ENCODE measurements around the gene ERBIN.

The ERBIN gene

GRCh38 chr5:65925044-65925600 lies 1.3 kb upstream of the ERBIN start:
- DNase-seq (ENCODE audit: low spot score in 2 of 2) (peak; percentile 58 to 71), ATAC-seq (replicated peaks; ENCODE audit: extremely low read depth, poor library complexity, severe bottlenecking) (peak; percentile 64)
- H3K4me3 Mint-ChIP-seq, result peak overlapping the region; percentile 91
- H3K36me3 Mint-ChIP-seq (ENCODE audit: insufficient read depth), result peaks cover 27% of the 10 kb centered on the region
- H3K27ac Mint-ChIP-seq (ENCODE audit: low read depth), result peak overlapping the region; percentile 87
- no peaks in the 10 kb centered on the region for H3K9me3 Mint-ChIP-seq
- H3K4me1 Mint-ChIP-seq, result peaks cover 36% of the 10 kb centered on the region
- H3K27me3 Mint-ChIP-seq, result no peaks in the 10 kb centered on the region

- peak overlapping the region; percentile 87 for H3K27ac Mint-ChIP-seq (ENCODE audit: low read depth)
- no peaks in the 10 kb centered on the region for H3K9me3 Mint-ChIP-seq
- DNase-seq (ENCODE audit: low spot score in 2 of 2) (peak; percentile 55 to 70), ATAC-seq (replicated peaks; ENCODE audit: extremely low read depth, poor library complexity, severe bottlenecking) (peak; percentile 71)
- no peaks in the 10 kb centered on the region for H3K27me3 Mint-ChIP-seq
- peak overlapping the region; percentile 91 for H3K4me3 Mint-ChIP-seq
- H3K36me3 Mint-ChIP-seq (ENCODE audit: insufficient read depth), result peaks cover 27% of the 10 kb centered on the region
- peaks cover 42% of the 10 kb centered on the region for H3K4me1 Mint-ChIP-seq
Observed at GRCh38 chr5:65925601-65926275, 637 bp upstream of the ERBIN start.

GRCh38 chr5:65926893-65927292 lies 518 bp downstream of the ERBIN start:
- Mint-ChIP-seq H3K4me1 (peaks cover 48% of the 10 kb centered on the region), H3K27ac (ENCODE audit: low read depth) (peak overlapping the region; percentile 87), H3K36me3 (ENCODE audit: insufficient read depth) (peaks cover 28% of the 10 kb centered on the region), H3K27me3 (no peaks in the 10 kb centered on the region), H3K4me3 (peak overlapping the region; percentile 91), H3K9me3 (no peaks in the 10 kb centered on the region)
- ATAC-seq (replicated peaks; ENCODE audit: extremely low read depth, poor library complexity, severe bottlenecking), result no peak
- no peak for DNase-seq (ENCODE audit: low spot score in 2 of 2)

GRCh38 chr5:65927503-65928321 lies 1.3 kb downstream of the ERBIN start:
- Mint-ChIP-seq H3K4me1 (peaks cover 54% of the 10 kb centered on the region), H3K27me3 (no peaks in the 10 kb centered on the region), H3K27ac (ENCODE audit: low read depth) (peak overlapping the region; percentile 87), H3K4me3 (peak overlapping the region; percentile 91), H3K36me3 (ENCODE audit: insufficient read depth) (peaks cover 30% of the 10 kb centered on the region), H3K9me3 (no peaks in the 10 kb centered on the region)
- DNase-seq (ENCODE audit: low spot score in 2 of 2), result no peak
- ATAC-seq (replicated peaks; ENCODE audit: extremely low read depth, poor library complexity, severe bottlenecking), result no peak

GRCh38 chr5:65928322-65928752 lies 2.0 kb downstream of the ERBIN start:
- Mint-ChIP-seq H3K36me3 (ENCODE audit: insufficient read depth) (peaks cover 30% of the 10 kb centered on the region), H3K27ac (ENCODE audit: low read depth) (peak overlapping the region; percentile 87), H3K27me3 (no peaks in the 10 kb centered on the region), H3K4me3 (peak overlapping the region; percentile 91), H3K4me1 (peaks cover 56% of the 10 kb centered on the region), H3K9me3 (no peaks in the 10 kb centered on the region)
- no peak for DNase-seq (ENCODE audit: low spot score in 2 of 2)
- no peak for ATAC-seq (replicated peaks; ENCODE audit: extremely low read depth, poor library complexity, severe bottlenecking)

- DNase-seq (ENCODE audit: low spot score in 2 of 2) (no peak), ATAC-seq (replicated peaks; ENCODE audit: extremely low read depth, poor library complexity, severe bottlenecking) (no peak)
- H3K36me3 Mint-ChIP-seq (ENCODE audit: insufficient read depth), result peaks cover 30% of the 10 kb centered on the region
- H3K27me3 Mint-ChIP-seq, result no peaks in the 10 kb centered on the region
- H3K4me3 Mint-ChIP-seq, result peak overlapping the region; percentile 91
- peaks cover 54% of the 10 kb centered on the region for H3K4me1 Mint-ChIP-seq
- no peak overlapping the region for H3K27ac Mint-ChIP-seq (ENCODE audit: low read depth)
- H3K9me3 Mint-ChIP-seq, result no peaks in the 10 kb centered on the region
Observed at GRCh38 chr5:65928860-65929259, 2.5 kb downstream of the ERBIN start.

- no peaks in the 10 kb centered on the region for H3K9me3 Mint-ChIP-seq
- no peak overlapping the region for H3K27ac Mint-ChIP-seq (ENCODE audit: low read depth)
- no peaks in the 10 kb centered on the region for H3K27me3 Mint-ChIP-seq
- DNase-seq (ENCODE audit: low spot score in 2 of 2) (no peak), ATAC-seq (replicated peaks; ENCODE audit: extremely low read depth, poor library complexity, severe bottlenecking) (no peak)
- peaks cover 13% of the 10 kb centered on the region for H3K36me3 Mint-ChIP-seq (ENCODE audit: insufficient read depth)
- peaks cover 74% of the 10 kb centered on the region for H3K4me1 Mint-ChIP-seq
- peak overlapping the region; percentile 25 for H3K4me3 Mint-ChIP-seq
Observed at GRCh38 chr5:65932676-65933075, 6.3 kb downstream of the ERBIN start.

- DNase-seq (ENCODE audit: low spot score in 2 of 2) (no peak), ATAC-seq (replicated peaks; ENCODE audit: extremely low read depth, poor library complexity, severe bottlenecking) (no peak)
- Mint-ChIP-seq H3K27me3 (no peaks in the 10 kb centered on the region), H3K36me3 (ENCODE audit: insufficient read depth) (peaks cover 10% of the 10 kb centered on the region), H3K27ac (ENCODE audit: low read depth) (no peak overlapping the region), H3K9me3 (no peaks in the 10 kb centered on the region), H3K4me1 (peaks cover 80% of the 10 kb centered on the region), H3K4me3 (peak overlapping the region; percentile 25)
Observed at GRCh38 chr5:65933295-65933694, 6.9 kb downstream of the ERBIN start.

GRCh38 chr5:65938256-65938655 lies 11.9 kb downstream of the ERBIN start:
- H3K4me1 Mint-ChIP-seq, result peaks cover 52% of the 10 kb centered on the region
- H3K4me3 Mint-ChIP-seq, result peak overlapping the region; percentile 18
- ATAC-seq (replicated peaks; ENCODE audit: extremely low read depth, poor library complexity, severe bottlenecking) (no peak), DNase-seq (ENCODE audit: low spot score in 2 of 2) (no peak)
- H3K27me3 Mint-ChIP-seq, result no peaks in the 10 kb centered on the region
- no peaks in the 10 kb centered on the region for H3K9me3 Mint-ChIP-seq
- H3K27ac Mint-ChIP-seq (ENCODE audit: low read depth), result no peak overlapping the region
- H3K36me3 Mint-ChIP-seq (ENCODE audit: insufficient read depth), result peaks cover 5% of the 10 kb centered on the region

- Mint-ChIP-seq H3K36me3 (ENCODE audit: insufficient read depth) (peaks cover 10% of the 10 kb centered on the region), H3K27me3 (no peaks in the 10 kb centered on the region), H3K4me1 (peaks cover 42% of the 10 kb centered on the region), H3K4me3 (no peak overlapping the region), H3K27ac (ENCODE audit: low read depth) (peak overlapping the region; percentile 29), H3K9me3 (no peaks in the 10 kb centered on the region)
- ATAC-seq (replicated peaks; ENCODE audit: extremely low read depth, poor library complexity, severe bottlenecking) (no peak), DNase-seq (ENCODE audit: low spot score in 2 of 2) (no peak)
Observed at GRCh38 chr5:65943771-65944170, 17.4 kb downstream of the ERBIN start.

- no peaks in the 10 kb centered on the region for H3K27me3 Mint-ChIP-seq
- peaks cover 55% of the 10 kb centered on the region for H3K4me1 Mint-ChIP-seq
- peaks cover 14% of the 10 kb centered on the region for H3K36me3 Mint-ChIP-seq (ENCODE audit: insufficient read depth)
- ATAC-seq (replicated peaks; ENCODE audit: extremely low read depth, poor library complexity, severe bottlenecking) (no peak), DNase-seq (ENCODE audit: low spot score in 2 of 2) (no peak)
- H3K4me3 Mint-ChIP-seq, result no peak overlapping the region
- H3K9me3 Mint-ChIP-seq, result no peaks in the 10 kb centered on the region
- no peak overlapping the region for H3K27ac Mint-ChIP-seq (ENCODE audit: low read depth)
Observed at GRCh38 chr5:65946198-65946745, 19.9 kb downstream of the ERBIN start.

GRCh38 chr5:65948115-65948747 lies 21.9 kb downstream of the ERBIN start:
- no peak for ATAC-seq (replicated peaks; ENCODE audit: extremely low read depth, poor library complexity, severe bottlenecking)
- Mint-ChIP-seq H3K36me3 (ENCODE audit: insufficient read depth) (peaks cover 11% of the 10 kb centered on the region), H3K4me1 (peaks cover 60% of the 10 kb centered on the region), H3K27ac (ENCODE audit: low read depth) (peak overlapping the region; percentile 8), H3K4me3 (no peak overlapping the region), H3K27me3 (no peaks in the 10 kb centered on the region), H3K9me3 (no peaks in the 10 kb centered on the region)
- no peak for DNase-seq (ENCODE audit: low spot score in 2 of 2)
